HG02759 (cell line): Measurements from ENCODE around the gene CYP46A1.

ENCODE experiments used
- ATAC-seq: cut with Tn5 transposase; IDR thresholded peaks from one replicate; pipeline ENCODE4 v1.9.1; 2021; ENCODE audit warnings: mild to moderate bottlenecking, moderate library complexity; ENCODE audit not compliant: unreplicated experiment

CYP46A1 gene

GRCh38 chr14:99741227-99741976, 57.3 kb downstream of the CYP46A1 start:
- ATAC-seq, result no peak

GRCh38 chr14:99742074-99742473, 58.0 kb downstream of the CYP46A1 start:
- no peak for ATAC-seq

GRCh38 chr14:99742509-99743487, 58.7 kb downstream of the CYP46A1 start:
- no peak for ATAC-seq

- no peak for ATAC-seq
Measured at GRCh38 chr14:99744199-99744872, 60.2 kb downstream of the CYP46A1 start.

- no peak for ATAC-seq
Measured at GRCh38 chr14:99744873-99745224, 60.8 kb downstream of the CYP46A1 start.

- ATAC-seq, result no peak
Measured at GRCh38 chr14:99745307-99745951, 61.3 kb downstream of the CYP46A1 start.

GRCh38 chr14:99747167-99747566, 63.1 kb downstream of the CYP46A1 start:
- ATAC-seq, result no peak

- no peak for ATAC-seq
Measured at GRCh38 chr14:99747582-99748330, 63.7 kb downstream of the CYP46A1 start.

- no peak for ATAC-seq
Measured at GRCh38 chr14:99748529-99748928, 64.4 kb downstream of the CYP46A1 start.

- ATAC-seq, result no peak
Measured at GRCh38 chr14:99749142-99749541, 65.0 kb downstream of the CYP46A1 start.

GRCh38 chr14:99749763-99750715, 65.9 kb downstream of the CYP46A1 start:
- no peak for ATAC-seq

- ATAC-seq, result no peak
Measured at GRCh38 chr14:99750746-99751450, 66.8 kb downstream of the CYP46A1 start.

GRCh38 chr14:99751539-99752485, 67.7 kb downstream of the CYP46A1 start:
- ATAC-seq, result no peak

- no peak for ATAC-seq
Measured at GRCh38 chr14:99752486-99753121, 68.5 kb downstream of the CYP46A1 start.

- no peak for ATAC-seq
Measured at GRCh38 chr14:99753225-99754140, 69.4 kb downstream of the CYP46A1 start.
